Fibroblast of mammary gland (primary cell): ENCODE data around the gene TARBP2.

Experiments
- DNase-seq: peaks from one replicate; pipeline ENCODE4 v3.0.0-alpha.2; 2010; ENCODE audit warnings: low read depth
- H3K4me3 ChIP-seq: 2 replicates; pipeline ENCODE4 v1.5.1; 2011; ENCODE audit warnings: low read depth, mild to moderate bottlenecking, low read length, moderate library complexity; ENCODE audit not compliant: control insufficient read depth
- CTCF ChIP-seq: conservative IDR thresholded peaks from 2 replicates; pipeline ENCODE4 v1.5.1; 2011; ENCODE audit warnings: low read depth, low read length, inconsistent platforms; ENCODE audit not compliant: control insufficient read depth, insufficient read depth

The TARBP2 gene

GRCh38 chr12:53472056-53472582 is 29.0 kb upstream of the TARBP2 start:
- no peak overlapping the region for H3K4me3 ChIP-seq
- no peak for DNase-seq
- no peak for TF ChIP-seq CTCF

GRCh38 chr12:53474077-53474476 is 27.0 kb upstream of the TARBP2 start:
- TF ChIP-seq CTCF, result no peak
- no peak for DNase-seq
- no peak overlapping the region for H3K4me3 ChIP-seq

GRCh38 chr12:53474819-53475218 is 26.3 kb upstream of the TARBP2 start:
- no peak overlapping the region for H3K4me3 ChIP-seq

GRCh38 chr12:53476769-53477209 is 24.3 kb upstream of the TARBP2 start:
- peak; percentile 37 for TF ChIP-seq CTCF
- H3K4me3 ChIP-seq, result no peak overlapping the region
- peak; percentile 66 for DNase-seq

More at GRCh38 chr12:53474819-53475218, 26.3 kb upstream of the TARBP2 start:
- TF ChIP-seq CTCF, result no peak
- DNase-seq, result no peak

- no peak for TF ChIP-seq CTCF
- no peak overlapping the region for H3K4me3 ChIP-seq
- peak; percentile 55 for DNase-seq
Observed at GRCh38 chr12:53478865-53479264, 22.2 kb upstream of the TARBP2 start.

- TF ChIP-seq CTCF, result no peak
- DNase-seq, result no peak
Observed at GRCh38 chr12:53479331-53479730, 21.8 kb upstream of the TARBP2 start.

More at GRCh38 chr12:53479331-53479730, 21.8 kb upstream of the TARBP2 start:
- no peak overlapping the region for H3K4me3 ChIP-seq
